Activated naive CD8-positive, alpha-beta T cell treated with anti-CD3 and anti-CD28 coated beads, Interleukin-2, amount 50 U/mL, for 24 hours (primary cell): ENCODE measurements around the gene PRM2.

Experiments used
- ATAC-seq: fragments of 150-1000 bp; cut with Tn5 transposase; one replicate; pipeline ENCODE4 v1.10.0; 2021
- DNase-seq: peaks from one replicate; pipeline ENCODE4 v3.0.0; 2021
- H3K27ac Mint-ChIP-seq: one replicate; pipeline ENCODE4 v1.8.0; 2021; ENCODE audit warnings: mild to moderate bottlenecking, mixed read lengths
- H3K27me3 Mint-ChIP-seq: one replicate; pipeline ENCODE4 v1.8.0; 2021; ENCODE audit warnings: mixed read lengths
- H3K36me3 Mint-ChIP-seq: one replicate; pipeline ENCODE4 v1.8.0; 2021; ENCODE audit warnings: low read depth, mixed read lengths
- H3K4me1 Mint-ChIP-seq: one replicate; pipeline ENCODE4 v1.8.0; 2021; ENCODE audit warnings: mixed read lengths
- H3K4me3 Mint-ChIP-seq: one replicate; pipeline ENCODE4 v1.8.0; 2021; ENCODE audit warnings: mild to moderate bottlenecking, moderate library complexity, mixed read lengths
- H3K9me3 Mint-ChIP-seq: one replicate; pipeline ENCODE4 v1.8.0; 2021; ENCODE audit warnings: mixed read lengths

PRM2 gene

DNA sequence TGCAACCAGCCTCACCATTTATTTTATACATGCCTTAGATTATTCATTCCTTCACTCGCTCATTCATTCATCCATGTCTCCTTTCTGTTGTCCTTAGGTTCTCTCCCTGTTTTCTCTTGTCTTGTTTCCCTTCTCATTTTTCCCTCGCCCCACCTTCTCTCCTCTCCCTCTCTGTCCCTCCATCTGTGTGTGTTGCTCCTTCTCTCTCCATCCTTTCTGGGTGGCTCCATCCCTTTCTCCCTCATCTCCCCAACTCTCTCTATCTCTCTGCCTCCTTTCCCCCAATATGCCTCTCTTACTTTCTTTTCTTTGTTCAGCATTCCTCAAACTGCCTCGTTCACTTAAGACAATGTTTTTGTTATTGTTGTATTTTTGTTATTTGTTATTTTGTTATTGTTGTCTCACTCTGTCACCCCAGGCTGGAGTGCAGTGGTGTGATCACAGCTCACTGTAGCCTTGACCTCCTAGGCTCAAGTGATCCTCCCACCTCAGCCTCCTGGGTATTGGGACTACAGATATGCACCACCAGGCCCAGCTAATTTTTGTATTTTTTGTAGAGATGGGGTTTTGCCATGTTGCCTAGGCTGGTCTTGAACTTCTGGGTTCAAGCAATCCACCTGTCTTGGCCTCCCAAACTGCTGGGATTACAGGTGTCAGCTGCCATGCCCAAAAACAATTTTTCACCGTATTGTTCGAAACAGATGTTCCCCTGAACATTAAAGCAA lies 34.6 kb downstream of the PRM2 start:
- no peaks in the 10 kb centered on the region for H3K36me3 Mint-ChIP-seq
- no peaks in the 10 kb centered on the region for H3K27me3 Mint-ChIP-seq
- H3K4me3 Mint-ChIP-seq = no peak overlapping the region

GRCh38 chr16:11240636-11241473 lies 35.4 kb downstream of the PRM2 start:
- Mint-ChIP-seq H3K27ac (no peak overlapping the region), H3K4me1 (peaks cover 31% of the 10 kb centered on the region)

More for the DNA sequence above, 34.6 kb downstream of the PRM2 start:
- no peak for ATAC-seq
- DNase-seq = no peak
- Mint-ChIP-seq H3K27ac (no peak overlapping the region), H3K9me3 (no peaks in the 10 kb centered on the region), H3K4me1 (peaks cover 35% of the 10 kb centered on the region)

DNA sequence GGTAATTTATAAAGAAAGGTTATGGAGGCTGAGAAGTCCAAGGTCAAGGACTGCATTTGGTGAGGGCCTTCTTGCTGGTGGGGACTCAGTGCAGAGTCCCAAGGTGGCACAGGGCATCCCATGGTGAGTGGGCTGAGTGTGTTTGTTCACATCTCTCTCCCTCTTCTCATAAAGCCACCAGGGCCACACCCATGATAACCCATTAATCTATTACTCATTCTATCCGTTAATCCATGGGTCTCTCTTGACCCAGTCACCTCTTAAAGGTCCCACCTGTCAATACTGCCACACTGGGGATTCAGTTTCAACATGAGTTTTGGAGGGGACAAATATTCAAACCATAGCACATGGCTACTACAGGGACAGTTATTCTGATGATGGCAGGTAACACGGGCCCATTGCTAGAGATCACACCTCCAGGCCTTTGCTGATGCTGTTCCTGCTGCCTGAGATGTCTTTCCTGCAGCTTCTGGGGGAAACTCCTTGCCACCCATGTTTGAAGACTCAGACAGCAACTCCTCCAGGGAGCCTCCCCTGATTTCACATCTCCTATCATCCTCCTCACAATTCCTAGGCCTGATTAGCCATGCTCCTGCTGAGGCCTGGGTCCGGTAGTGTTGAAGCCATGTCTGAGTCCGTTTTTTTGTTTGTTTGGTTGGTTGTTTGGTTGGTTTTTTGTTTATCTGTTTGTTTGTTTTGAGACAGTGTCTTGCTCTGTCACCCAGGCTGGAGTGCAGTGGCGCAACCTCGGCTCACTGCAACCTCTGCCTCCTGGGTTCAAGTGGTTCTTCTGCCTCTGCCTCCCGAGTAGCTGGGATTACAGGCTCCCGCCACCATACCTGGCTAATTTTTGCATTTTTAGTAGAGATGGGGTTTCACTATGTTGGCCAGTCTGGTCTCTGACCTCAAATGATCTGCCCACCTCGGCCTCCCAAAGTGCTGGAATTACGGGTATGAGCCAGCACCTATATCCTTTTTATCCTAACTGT lies 36.3 kb downstream of the PRM2 start:
- DNase-seq (no peak), ATAC-seq (peak; percentile 80)
- H3K27me3 Mint-ChIP-seq = no peaks in the 10 kb centered on the region
- H3K9me3 Mint-ChIP-seq = no peaks in the 10 kb centered on the region
- H3K36me3 Mint-ChIP-seq = no peaks in the 10 kb centered on the region
- H3K4me1 Mint-ChIP-seq = peaks cover 31% of the 10 kb centered on the region
- no peak overlapping the region for H3K4me3 Mint-ChIP-seq
- no peak overlapping the region for H3K27ac Mint-ChIP-seq

More at GRCh38 chr16:11240636-11241473, 35.4 kb downstream of the PRM2 start:
- Mint-ChIP-seq H3K27me3 (no peaks in the 10 kb centered on the region), H3K4me3 (no peak overlapping the region), H3K36me3 (no peaks in the 10 kb centered on the region), H3K9me3 (no peaks in the 10 kb centered on the region)
- DNase-seq = no peak
- ATAC-seq = no peak

DNA sequence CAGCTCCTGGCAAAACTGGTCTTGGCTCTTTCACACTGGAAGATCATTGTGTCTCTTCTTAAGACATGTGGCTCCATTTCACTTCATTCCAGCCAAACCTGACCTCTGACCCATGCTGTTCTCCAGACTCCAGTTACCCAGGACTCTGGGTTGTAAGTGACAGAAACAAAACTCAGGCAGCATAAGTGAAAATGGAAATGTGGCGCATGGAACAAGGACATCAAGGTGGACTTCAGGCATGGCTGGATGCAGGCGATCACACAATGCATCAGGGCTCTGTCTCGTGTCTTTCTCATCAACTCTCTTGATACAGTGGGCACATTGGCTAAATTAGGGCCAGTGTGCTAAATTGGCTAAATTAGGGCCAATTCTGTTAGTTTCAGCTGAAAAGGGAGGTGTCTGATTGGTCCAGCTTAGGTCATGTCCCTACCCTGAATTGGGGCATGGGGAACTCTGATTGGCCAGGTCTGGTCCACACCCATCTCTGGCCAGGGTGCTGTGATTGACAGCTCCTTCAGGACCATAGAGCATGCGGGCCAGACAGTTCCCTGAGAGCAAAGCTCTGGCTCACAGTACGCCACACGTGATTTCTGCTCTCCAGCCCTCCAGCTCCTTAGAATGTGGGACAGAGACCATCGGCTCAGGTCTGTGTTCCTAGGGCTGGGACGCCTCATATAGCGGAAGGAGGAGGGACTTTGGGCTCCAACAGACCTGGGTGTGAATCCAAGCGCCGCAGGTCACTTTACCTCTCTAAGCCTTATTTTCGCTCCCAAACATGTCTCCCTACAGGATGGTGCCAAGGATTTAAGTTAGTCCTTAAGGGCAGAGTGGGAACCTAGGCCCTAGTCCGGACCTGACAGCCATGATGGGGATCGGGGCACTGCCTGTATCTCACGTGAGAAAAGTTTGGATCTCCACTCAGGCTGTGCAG lies 37.7 kb downstream of the PRM2 start:
- Mint-ChIP-seq H3K9me3 (no peaks in the 10 kb centered on the region), H3K27me3 (no peaks in the 10 kb centered on the region), H3K27ac (peak overlapping the region; percentile 54), H3K4me1 (peaks cover 42% of the 10 kb centered on the region), H3K4me3 (no peak overlapping the region), H3K36me3 (no peaks in the 10 kb centered on the region)
- no peak for ATAC-seq
- DNase-seq = no peak

DNA sequence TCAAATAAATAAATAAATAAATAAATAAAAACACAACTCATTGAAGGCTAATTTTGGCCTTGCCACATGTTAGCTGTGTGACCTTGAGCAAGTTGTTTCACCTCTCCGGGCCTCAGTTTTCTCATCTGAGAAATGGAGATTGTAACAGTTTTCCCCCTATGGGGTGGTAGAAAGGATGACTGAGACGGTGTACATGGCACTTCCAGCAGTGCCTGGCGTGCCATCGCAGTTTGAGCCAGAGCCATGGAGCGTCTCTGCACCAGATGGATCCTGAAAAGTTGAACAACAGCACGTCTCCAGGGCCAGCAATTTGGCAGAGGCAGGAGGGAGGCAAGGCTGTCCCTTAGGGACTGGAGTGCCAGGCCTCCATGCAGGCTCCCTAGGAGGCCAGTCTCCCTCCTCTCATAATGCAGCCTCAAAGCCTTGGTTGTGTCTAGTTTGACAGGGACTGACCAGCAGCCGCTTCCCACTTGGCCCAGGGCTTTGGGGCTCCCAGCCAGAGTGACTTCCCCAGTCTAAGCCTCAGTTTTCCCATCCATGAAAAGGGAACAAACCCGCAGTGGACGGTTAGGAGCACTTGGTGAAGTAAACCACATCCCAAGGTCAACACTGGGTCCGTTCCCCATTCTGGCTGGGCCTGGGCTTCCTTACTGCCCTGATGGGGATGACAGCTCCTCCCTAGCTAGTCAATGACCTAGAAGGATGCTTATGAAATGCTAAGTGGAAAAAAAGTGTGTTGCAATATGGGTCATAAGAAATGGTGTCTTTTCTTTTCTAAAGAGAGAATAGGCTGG lies 39.6 kb downstream of the PRM2 start:
- H3K4me1 Mint-ChIP-seq = peaks cover 60% of the 10 kb centered on the region
- no peak for DNase-seq
- H3K4me3 Mint-ChIP-seq = no peak overlapping the region
- no peak for ATAC-seq
- H3K36me3 Mint-ChIP-seq = no peaks in the 10 kb centered on the region
- H3K9me3 Mint-ChIP-seq = no peaks in the 10 kb centered on the region
- peak overlapping the region; percentile 63 for H3K27ac Mint-ChIP-seq
- no peaks in the 10 kb centered on the region for H3K27me3 Mint-ChIP-seq

DNA sequence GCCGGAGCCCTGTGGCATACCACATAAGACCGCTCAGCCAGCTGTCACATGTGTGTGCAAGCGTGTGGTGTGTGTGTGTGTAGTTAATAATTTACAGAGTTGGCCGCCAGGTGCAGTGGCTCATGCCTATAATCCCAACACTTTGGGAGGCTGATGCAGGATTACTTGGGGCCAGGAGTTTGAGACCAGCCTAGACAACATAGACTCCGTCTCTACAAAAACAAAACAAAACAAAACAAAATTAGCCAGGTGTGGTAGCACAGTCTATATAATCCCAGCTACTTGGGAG lies 40.6 kb downstream of the PRM2 start:
- no peak overlapping the region for H3K4me3 Mint-ChIP-seq
- peak overlapping the region; percentile 41 for H3K27ac Mint-ChIP-seq
- peaks cover 69% of the 10 kb centered on the region for H3K4me1 Mint-ChIP-seq
- no peak for DNase-seq
- no peaks in the 10 kb centered on the region for H3K36me3 Mint-ChIP-seq
- H3K27me3 Mint-ChIP-seq = no peaks in the 10 kb centered on the region
- no peak for ATAC-seq
- no peaks in the 10 kb centered on the region for H3K9me3 Mint-ChIP-seq

GRCh38 chr16:11234884-11235702 lies 41.2 kb downstream of the PRM2 start:
- DNase-seq = no peak
- H3K9me3 Mint-ChIP-seq = no peaks in the 10 kb centered on the region
- no peaks in the 10 kb centered on the region for H3K27me3 Mint-ChIP-seq
- H3K4me1 Mint-ChIP-seq = peaks cover 70% of the 10 kb centered on the region
- peak overlapping the region; percentile 97 for H3K27ac Mint-ChIP-seq
- no peaks in the 10 kb centered on the region for H3K36me3 Mint-ChIP-seq
- ATAC-seq = no peak
- peak overlapping the region; percentile 22 for H3K4me3 Mint-ChIP-seq

GRCh38 chr16:11233727-11234376 lies 42.4 kb downstream of the PRM2 start:
- peak; percentile 70 for ATAC-seq
- Mint-ChIP-seq H3K9me3 (no peaks in the 10 kb centered on the region), H3K27me3 (no peaks in the 10 kb centered on the region), H3K4me1 (peaks cover 82% of the 10 kb centered on the region), H3K27ac (peak overlapping the region; percentile 97), H3K36me3 (no peaks in the 10 kb centered on the region), H3K4me3 (peak overlapping the region; percentile 65)
- DNase-seq = peak; percentile 76

GRCh38 chr16:11232852-11233726 lies 43.2 kb downstream of the PRM2 start:
- Mint-ChIP-seq H3K36me3 (no peaks in the 10 kb centered on the region), H3K4me1 (peaks cover 85% of the 10 kb centered on the region), H3K4me3 (peak overlapping the region; percentile 65), H3K27ac (peak overlapping the region; percentile 97), H3K27me3 (no peaks in the 10 kb centered on the region), H3K9me3 (no peaks in the 10 kb centered on the region)
- DNase-seq = peak; percentile 90
- ATAC-seq = peak; percentile 84

GRCh38 chr16:11232302-11232851 lies 43.9 kb downstream of the PRM2 start:
- Mint-ChIP-seq H3K4me1 (peaks cover 85% of the 10 kb centered on the region), H3K27me3 (no peaks in the 10 kb centered on the region), H3K4me3 (peak overlapping the region; percentile 65), H3K27ac (peak overlapping the region; percentile 97), H3K9me3 (no peaks in the 10 kb centered on the region), H3K36me3 (no peaks in the 10 kb centered on the region)
- no peak for DNase-seq
- ATAC-seq = no peak

DNA sequence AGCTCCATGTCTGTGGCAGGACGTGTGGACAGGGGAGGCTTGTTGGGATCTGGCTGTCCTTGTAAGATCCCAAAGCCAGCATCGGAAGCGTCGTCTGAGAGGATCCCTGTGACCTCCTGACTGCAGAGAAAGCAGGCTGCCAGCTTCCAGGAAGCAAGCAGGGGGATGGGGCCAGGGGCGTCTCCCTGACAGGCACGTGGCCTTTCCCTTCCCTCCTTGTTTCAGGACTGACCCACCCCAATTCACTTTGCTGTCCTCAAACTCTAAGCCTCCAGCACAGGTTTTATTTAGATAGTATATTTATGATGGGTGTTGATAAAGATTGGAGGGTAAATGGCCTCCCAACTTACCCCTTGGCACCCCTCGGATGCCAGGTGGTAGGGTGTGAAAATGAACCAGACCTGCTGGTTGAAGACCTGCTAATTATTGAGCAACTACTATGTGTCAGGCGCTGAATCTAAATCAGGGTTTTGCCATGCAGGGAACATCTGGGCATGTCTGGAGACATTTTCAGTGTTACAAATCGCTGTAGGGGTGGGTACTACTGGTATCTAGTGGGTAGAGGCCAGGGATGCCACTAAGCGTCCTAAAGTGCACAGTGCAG lies 44.8 kb downstream of the PRM2 start:
- Mint-ChIP-seq H3K4me3 (peak overlapping the region; percentile 32), H3K4me1 (peaks cover 83% of the 10 kb centered on the region), H3K27ac (peak overlapping the region; percentile 97)

More for the DNA sequence above, 44.8 kb downstream of the PRM2 start:
- Mint-ChIP-seq H3K9me3 (no peaks in the 10 kb centered on the region), H3K27me3 (no peaks in the 10 kb centered on the region), H3K36me3 (no peaks in the 10 kb centered on the region)
- ATAC-seq (no peak), DNase-seq (no peak)
